Hepatocyte (in vitro differentiated cells): ENCODE results near the gene CAV3. TPM values are rescaled to one million over a fixed set of nuclear protein-coding genes. Genes with fewer than 3 reads are reported as not detected.

Source experiments
- DNase-seq: peaks from one replicate; pipeline ENCODE4 v3.0.0-alpha.2; 2016; ENCODE audit warnings: low spot score
- H2AFZ ChIP-seq: fragments of 200-600 bp; sonication (generic); 2 replicates; pipeline ENCODE4 v1.6.0; 2016; ENCODE audit warnings: antibody characterized with exemption, mild to moderate bottlenecking
- H3K27ac ChIP-seq: fragments of 200-600 bp; sonication (generic); 2 replicates; pipeline ENCODE4 v1.5.1; 2016; ENCODE audit warnings: mild to moderate bottlenecking
- H3K27me3 ChIP-seq: fragments of 200-600 bp; sonication (generic); 2 replicates; pipeline ENCODE4 v1.6.1; 2016
- H3K36me3 ChIP-seq: fragments of 200-600 bp; sonication (generic); replicated peaks from 2 replicates; pipeline ENCODE4 v1.5.1; 2016; ENCODE audit warnings: low read depth; ENCODE audit not compliant: insufficient read depth
- H3K4me1 ChIP-seq: fragments of 200-600 bp; sonication (generic); 2 replicates; pipeline ENCODE4 v1.5.1; 2016; ENCODE audit warnings: mild to moderate bottlenecking, moderate library complexity; ENCODE audit not compliant: insufficient read depth
- H3K4me2 ChIP-seq: fragments of 200-600 bp; sonication (generic); 2 replicates; pipeline ENCODE4 v1.6.0; 2016
- H3K4me3 ChIP-seq: fragments of 200-600 bp; sonication (generic); 2 replicates; pipeline ENCODE4 v1.5.1; 2016; ENCODE audit warnings: mild to moderate bottlenecking
- H3K79me2 ChIP-seq: fragments of 200-600 bp; sonication (generic); 2 replicates; pipeline ENCODE4 v1.6.0; 2017; ENCODE audit warnings: mild to moderate bottlenecking
- H3K9me2 ChIP-seq: fragments of 200-600 bp; sonication (generic); replicated peaks from 2 replicates; pipeline ENCODE4 v1.6.0; 2017; ENCODE audit warnings: mild to moderate bottlenecking; ENCODE audit not compliant: insufficient read depth
- H3K9me3 ChIP-seq: fragments of 200-600 bp; sonication (generic); 2 replicates; pipeline ENCODE4 v1.5.1; 2016; ENCODE audit warnings: low read depth, mild to moderate bottlenecking
- H4K20me1 ChIP-seq: fragments of 200-600 bp; sonication (generic); 2 replicates; pipeline ENCODE4 v1.6.0; 2016; ENCODE audit warnings: mild to moderate bottlenecking; ENCODE audit not compliant: insufficient read depth, poor library complexity, severe bottlenecking
- EZH2 ChIP-seq: fragments of 200-600 bp; sonication (generic); IDR thresholded peaks from 2 replicates; pipeline ENCODE4 v1.6.1; 2016; ENCODE audit warnings: antibody characterized with exemption, mild to moderate bottlenecking, borderline replicate concordance
- EZH2phosphoT487 ChIP-seq: fragments of 200-600 bp; sonication (generic); IDR thresholded peaks from one replicate; pipeline ENCODE4 v1.6.1; 2018; ENCODE audit warnings: antibody characterized with exemption, mild to moderate bottlenecking, low read depth, moderate library complexity; ENCODE audit not compliant: unreplicated experiment, severe bottlenecking
- whole genome bisulfite sequencing: methylation state at CpG from one replicate; pipeline ENCODE4 v1.1.6; 2016; ENCODE audit warnings: low lambda C conversion rate; ENCODE audit errors: missing lambda C conversion rate; 5-methylcytosine and 5-hydroxymethylcytosine counted together
- polyA plus RNA-seq: library from polyadenylated mRNA; unstranded; fragments of >200 nt; fragmentation: Nextera tagmentation; extraction: Ambion mirVana; gene quantifications from 2 replicates; pipeline ENCODE4 v1.2.1, GENCODE V29; 2016
- total RNA-seq: library from RNA; depleted of rRNA; stranded (reverse); fragments of >200 nt; gene quantifications from 2 replicates; pipeline ENCODE4 v1.2.3, GENCODE V29; 2014
- TF ChIP-seq, protein P1 (sequence below): fragments of 200-600 bp; sonication (generic); IDR thresholded peaks from 2 replicates; pipeline ENCODE4 v1.5.1; 2016; ENCODE audit warnings: antibody characterized with exemption, mild to moderate bottlenecking; ENCODE audit not compliant: poor library complexity

CAV3 gene
- total and polyA plus RNA-seq, 2 experiments from 2014 or later: not detected

DNA sequence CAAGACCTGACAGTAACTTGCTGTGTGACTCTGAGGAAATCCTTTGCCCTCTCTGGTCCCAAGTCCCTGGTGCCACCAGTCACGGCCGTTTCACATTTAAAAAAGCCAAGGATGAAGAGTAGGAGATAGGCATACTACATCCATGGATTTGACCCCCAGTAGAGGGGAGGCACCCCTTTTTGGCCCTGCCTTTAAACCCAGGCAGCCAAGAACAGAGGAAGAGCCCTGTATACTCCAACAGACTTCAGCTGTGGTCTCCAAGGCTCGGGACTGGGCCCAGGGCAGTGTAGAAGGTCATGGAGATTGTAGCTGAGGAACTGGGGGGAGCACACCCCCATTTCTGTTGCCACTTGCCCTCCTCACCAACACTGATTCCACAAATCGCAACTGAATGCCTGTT is 3.7 kb downstream of the CAV3 start:
- Histone ChIP-seq H3K4me1 (peaks cover 18% of the 10 kb centered on the region), H3K79me2 (no peaks in the 10 kb centered on the region), H2AFZ (no peak overlapping the region), H3K9me3 (no peaks in the 10 kb centered on the region), H3K27ac (no peak overlapping the region), H4K20me1 (no peaks in the 10 kb centered on the region), H3K4me2 (no peak overlapping the region), H3K4me3 (no peak overlapping the region), H3K9me2 (no peaks in the 10 kb centered on the region), H3K27me3 (no peaks in the 10 kb centered on the region), H3K36me3 (no peaks in the 10 kb centered on the region)
- DNase-seq: no peak
- TF ChIP-seq, protein P1, sequence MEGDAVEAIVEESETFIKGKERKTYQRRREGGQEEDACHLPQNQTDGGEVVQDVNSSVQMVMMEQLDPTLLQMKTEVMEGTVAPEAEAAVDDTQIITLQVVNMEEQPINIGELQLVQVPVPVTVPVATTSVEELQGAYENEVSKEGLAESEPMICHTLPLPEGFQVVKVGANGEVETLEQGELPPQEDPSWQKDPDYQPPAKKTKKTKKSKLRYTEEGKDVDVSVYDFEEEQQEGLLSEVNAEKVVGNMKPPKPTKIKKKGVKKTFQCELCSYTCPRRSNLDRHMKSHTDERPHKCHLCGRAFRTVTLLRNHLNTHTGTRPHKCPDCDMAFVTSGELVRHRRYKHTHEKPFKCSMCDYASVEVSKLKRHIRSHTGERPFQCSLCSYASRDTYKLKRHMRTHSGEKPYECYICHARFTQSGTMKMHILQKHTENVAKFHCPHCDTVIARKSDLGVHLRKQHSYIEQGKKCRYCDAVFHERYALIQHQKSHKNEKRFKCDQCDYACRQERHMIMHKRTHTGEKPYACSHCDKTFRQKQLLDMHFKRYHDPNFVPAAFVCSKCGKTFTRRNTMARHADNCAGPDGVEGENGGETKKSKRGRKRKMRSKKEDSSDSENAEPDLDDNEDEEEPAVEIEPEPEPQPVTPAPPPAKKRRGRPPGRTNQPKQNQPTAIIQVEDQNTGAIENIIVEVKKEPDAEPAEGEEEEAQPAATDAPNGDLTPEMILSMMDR: no peak
- TF ChIP-seq EZH2: no peak
- no peak for TF ChIP-seq EZH2phosphoT487
- WGBS: 97% methylated on average over 4 of the region's 4 CpGs

DNA sequence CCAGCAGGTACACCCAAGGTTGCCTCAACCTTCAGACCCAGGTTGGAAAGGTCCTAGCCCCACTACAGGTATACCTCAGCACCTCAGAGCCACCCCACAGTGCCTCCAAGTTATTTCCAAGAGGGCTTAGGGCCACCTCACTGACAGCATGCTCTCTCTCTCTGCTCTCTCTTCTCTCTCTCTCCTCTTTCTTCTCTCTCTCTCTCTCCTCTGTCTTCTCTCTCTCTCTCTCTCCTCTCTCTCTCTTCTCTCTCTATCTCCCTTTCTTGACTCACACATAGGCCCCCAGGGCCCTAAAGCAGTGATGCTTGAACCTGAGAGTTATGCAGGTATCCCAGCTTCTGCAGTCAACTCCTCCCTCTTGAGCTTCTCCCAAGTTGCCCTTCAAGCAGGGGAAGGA is 4.2 kb downstream of the CAV3 start:
- Histone ChIP-seq H4K20me1 (no peaks in the 10 kb centered on the region), H3K9me3 (no peaks in the 10 kb centered on the region), H3K9me2 (no peaks in the 10 kb centered on the region), H3K4me2 (no peak overlapping the region), H2AFZ (no peak overlapping the region), H3K27ac (no peak overlapping the region), H3K79me2 (no peaks in the 10 kb centered on the region), H3K4me3 (no peak overlapping the region), H3K27me3 (no peaks in the 10 kb centered on the region), H3K36me3 (no peaks in the 10 kb centered on the region), H3K4me1 (peaks cover 18% of the 10 kb centered on the region)
- TF ChIP-seq, protein P1: no peak
- no peak for TF ChIP-seq EZH2phosphoT487
- TF ChIP-seq EZH2: no peak
- DNase-seq: no peak

DNA sequence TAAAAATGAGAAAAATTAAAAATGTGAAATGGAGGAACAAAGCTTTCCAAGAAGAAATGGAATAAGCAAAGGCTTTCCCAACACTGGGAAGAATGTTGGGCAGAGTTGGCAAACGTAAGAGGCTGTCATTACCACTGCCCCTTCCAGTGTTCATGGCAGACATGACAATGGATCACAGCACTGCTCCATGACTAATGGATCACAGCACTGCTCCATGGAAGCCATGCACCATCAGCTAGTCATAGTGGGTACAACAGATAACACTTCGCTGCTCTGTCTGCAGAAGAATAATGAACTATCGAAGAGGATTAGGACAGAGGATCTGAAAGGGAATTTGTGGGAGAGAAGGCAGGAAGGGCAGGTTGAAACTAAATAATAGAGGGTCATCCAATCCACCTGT is 5.0 kb downstream of the CAV3 start:
- TF ChIP-seq, protein P1: no peak
- TF ChIP-seq EZH2 (no peak), EZH2phosphoT487 (no peak)

More for the DNA sequence above, 5.0 kb downstream of the CAV3 start:
- H3K4me3 ChIP-seq: no peak overlapping the region
- H2AFZ ChIP-seq: no peak overlapping the region
- no peak for DNase-seq
- peaks cover 15% of the 10 kb centered on the region for H3K4me1 ChIP-seq
- WGBS: 92% methylated on average over 3 of the region's 3 CpGs
- no peaks in the 10 kb centered on the region for H3K9me3 ChIP-seq
- no peak overlapping the region for H3K4me2 ChIP-seq
- no peak overlapping the region for H3K27ac ChIP-seq
- no peaks in the 10 kb centered on the region for H3K79me2 ChIP-seq
- H3K36me3 ChIP-seq: no peaks in the 10 kb centered on the region
- no peaks in the 10 kb centered on the region for H3K9me2 ChIP-seq
- H4K20me1 ChIP-seq: no peaks in the 10 kb centered on the region
- H3K27me3 ChIP-seq: no peaks in the 10 kb centered on the region
